HEK293 (cell line): ENCODE results near the gene ST7L.

ENCODE experiments used
- CTCF ChIP-seq: fragments of 450-650 bp; formaldehyde crosslinking; IDR thresholded peaks from 2 replicates; pipeline ENCODE4 v1.5.1; 2016; ENCODE audit warnings: missing biosample characterization, missing genetic modification characterization
- KLF16 ChIP-seq: fragments of 450-650 bp; formaldehyde crosslinking; IDR thresholded peaks from 2 replicates; pipeline ENCODE4 v1.5.1; 2017; ENCODE audit warnings: missing biosample characterization, missing genetic modification characterization
- PRDM4 ChIP-seq: fragments of 450-650 bp; formaldehyde crosslinking; IDR thresholded peaks from 2 replicates; pipeline ENCODE4 v1.5.1; 2017; ENCODE audit warnings: missing biosample characterization, missing genetic modification characterization
- RBAK ChIP-seq: fragments of 450-650 bp; formaldehyde crosslinking; IDR thresholded peaks from 2 replicates; pipeline ENCODE4 v1.5.1; 2016; ENCODE audit warnings: missing biosample characterization, missing genetic modification characterization
- REPIN1 ChIP-seq: fragments of 450-650 bp; formaldehyde crosslinking; IDR thresholded peaks from 2 replicates; pipeline ENCODE4 v1.5.1; 2017; ENCODE audit warnings: missing biosample characterization, missing genetic modification characterization, low read depth
- ZBTB7A ChIP-seq: fragments of 450-650 bp; formaldehyde crosslinking; IDR thresholded peaks from 2 replicates; pipeline ENCODE4 v1.5.1; 2016; ENCODE audit warnings: low read depth, missing biosample characterization, missing genetic modification characterization
- ZFP3 ChIP-seq: fragments of 450-650 bp; formaldehyde crosslinking; IDR thresholded peaks from 2 replicates; pipeline ENCODE4 v1.5.1; 2016; ENCODE audit warnings: low read depth, missing biosample characterization, missing genetic modification characterization
- ZNF350 ChIP-seq: fragments of 450-650 bp; formaldehyde crosslinking; IDR thresholded peaks from 2 replicates; pipeline ENCODE4 v1.5.0; 2017; ENCODE audit warnings: missing biosample characterization, mild to moderate bottlenecking, missing genetic modification characterization
- ZNF560 ChIP-seq: fragments of 450-650 bp; formaldehyde crosslinking; IDR thresholded peaks from 2 replicates; pipeline ENCODE4 v1.5.1; 2017; ENCODE audit warnings: missing biosample characterization, missing genetic modification characterization, borderline replicate concordance
- ZNF660 ChIP-seq: fragments of 450-650 bp; IDR thresholded peaks from 2 replicates; pipeline ENCODE4 v1.5.1; 2018; ENCODE audit warnings: missing biosample characterization, mild to moderate bottlenecking, missing genetic modification characterization
- TF ChIP-seq, protein P1 (sequence below): sonication (generic); formaldehyde crosslinking; IDR thresholded peaks from 2 replicates; pipeline ENCODE4 v1.8.1; 2022; ENCODE audit warnings: mild to moderate bottlenecking, moderate library complexity, missing genetic modification reagents
- TF ChIP-seq, protein P2 (sequence below): fragments of 450-650 bp; formaldehyde crosslinking; IDR thresholded peaks from 2 replicates; pipeline ENCODE4 v1.5.1; 2016; ENCODE audit warnings: missing biosample characterization, missing genetic modification characterization
- TF ChIP-seq, protein P3 (sequence below): fragments of 450-650 bp; formaldehyde crosslinking; IDR thresholded peaks from 2 replicates; pipeline ENCODE4 v1.5.1; 2016; ENCODE audit warnings: missing biosample characterization, missing genetic modification characterization, low read depth

- no peak for TF ChIP-seq CTCF
- TF ChIP-seq PRDM4 (tag by site-specific recombination): no peak
- no peak for TF ChIP-seq ZNF660 (tag by site-specific recombination)
- TF ChIP-seq REPIN1 (tag by site-specific recombination): no peak
- TF ChIP-seq ZFP3: no peak
- no peak for TF ChIP-seq ZNF350 (tag by site-specific recombination)
- TF ChIP-seq, protein P1, sequence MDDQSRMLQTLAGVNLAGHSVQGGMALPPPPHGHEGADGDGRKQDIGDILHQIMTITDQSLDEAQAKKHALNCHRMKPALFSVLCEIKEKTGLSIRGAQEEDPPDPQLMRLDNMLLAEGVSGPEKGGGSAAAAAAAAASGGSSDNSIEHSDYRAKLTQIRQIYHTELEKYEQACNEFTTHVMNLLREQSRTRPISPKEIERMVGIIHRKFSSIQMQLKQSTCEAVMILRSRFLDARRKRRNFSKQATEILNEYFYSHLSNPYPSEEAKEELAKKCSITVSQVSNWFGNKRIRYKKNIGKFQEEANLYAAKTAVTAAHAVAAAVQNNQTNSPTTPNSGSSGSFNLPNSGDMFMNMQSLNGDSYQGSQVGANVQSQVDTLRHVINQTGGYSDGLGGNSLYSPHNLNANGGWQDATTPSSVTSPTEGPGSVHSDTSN (CRISPR knock-in tag): no peak
- TF ChIP-seq, protein P2, sequence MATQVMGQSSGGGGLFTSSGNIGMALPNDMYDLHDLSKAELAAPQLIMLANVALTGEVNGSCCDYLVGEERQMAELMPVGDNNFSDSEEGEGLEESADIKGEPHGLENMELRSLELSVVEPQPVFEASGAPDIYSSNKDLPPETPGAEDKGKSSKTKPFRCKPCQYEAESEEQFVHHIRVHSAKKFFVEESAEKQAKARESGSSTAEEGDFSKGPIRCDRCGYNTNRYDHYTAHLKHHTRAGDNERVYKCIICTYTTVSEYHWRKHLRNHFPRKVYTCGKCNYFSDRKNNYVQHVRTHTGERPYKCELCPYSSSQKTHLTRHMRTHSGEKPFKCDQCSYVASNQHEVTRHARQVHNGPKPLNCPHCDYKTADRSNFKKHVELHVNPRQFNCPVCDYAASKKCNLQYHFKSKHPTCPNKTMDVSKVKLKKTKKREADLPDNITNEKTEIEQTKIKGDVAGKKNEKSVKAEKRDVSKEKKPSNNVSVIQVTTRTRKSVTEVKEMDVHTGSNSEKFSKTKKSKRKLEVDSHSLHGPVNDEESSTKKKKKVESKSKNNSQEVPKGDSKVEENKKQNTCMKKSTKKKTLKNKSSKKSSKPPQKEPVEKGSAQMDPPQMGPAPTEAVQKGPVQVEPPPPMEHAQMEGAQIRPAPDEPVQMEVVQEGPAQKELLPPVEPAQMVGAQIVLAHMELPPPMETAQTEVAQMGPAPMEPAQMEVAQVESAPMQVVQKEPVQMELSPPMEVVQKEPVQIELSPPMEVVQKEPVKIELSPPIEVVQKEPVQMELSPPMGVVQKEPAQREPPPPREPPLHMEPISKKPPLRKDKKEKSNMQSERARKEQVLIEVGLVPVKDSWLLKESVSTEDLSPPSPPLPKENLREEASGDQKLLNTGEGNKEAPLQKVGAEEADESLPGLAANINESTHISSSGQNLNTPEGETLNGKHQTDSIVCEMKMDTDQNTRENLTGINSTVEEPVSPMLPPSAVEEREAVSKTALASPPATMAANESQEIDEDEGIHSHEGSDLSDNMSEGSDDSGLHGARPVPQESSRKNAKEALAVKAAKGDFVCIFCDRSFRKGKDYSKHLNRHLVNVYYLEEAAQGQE: no peak
- TF ChIP-seq KLF16 (tag by site-specific recombination): no peak
- no peak for TF ChIP-seq ZNF560 (tag by site-specific recombination)
- no peak for TF ChIP-seq ZBTB7A (tag by site-specific recombination)
- TF ChIP-seq, protein P3, sequence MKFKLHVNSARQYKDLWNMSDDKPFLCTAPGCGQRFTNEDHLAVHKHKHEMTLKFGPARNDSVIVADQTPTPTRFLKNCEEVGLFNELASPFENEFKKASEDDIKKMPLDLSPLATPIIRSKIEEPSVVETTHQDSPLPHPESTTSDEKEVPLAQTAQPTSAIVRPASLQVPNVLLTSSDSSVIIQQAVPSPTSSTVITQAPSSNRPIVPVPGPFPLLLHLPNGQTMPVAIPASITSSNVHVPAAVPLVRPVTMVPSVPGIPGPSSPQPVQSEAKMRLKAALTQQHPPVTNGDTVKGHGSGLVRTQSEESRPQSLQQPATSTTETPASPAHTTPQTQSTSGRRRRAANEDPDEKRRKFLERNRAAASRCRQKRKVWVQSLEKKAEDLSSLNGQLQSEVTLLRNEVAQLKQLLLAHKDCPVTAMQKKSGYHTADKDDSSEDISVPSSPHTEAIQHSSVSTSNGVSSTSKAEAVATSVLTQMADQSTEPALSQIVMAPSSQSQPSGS: no peak
- TF ChIP-seq RBAK (tag by site-specific recombination): no peak
Measured at GRCh38 chr1:112509660-112510178, 109.2 kb downstream of the ST7L start.
